GM10266 (cell line): Measurements from ENCODE around the gene ABLIM3.

Experiments
- DNase-seq: peaks from one replicate; pipeline ENCODE4 v3.0.0; 2012; ENCODE audit errors: extremely low spot score
- TF ChIP-seq, protein P1 (sequence below): IDR thresholded peaks from 2 replicates; pipeline ENCODE4 v1.5.1; 2012; ENCODE audit warnings: mild to moderate bottlenecking, low read depth; ENCODE audit not compliant: control insufficient read depth, insufficient read depth; ENCODE audit errors: missing control alignments

The ABLIM3 gene

GRCh38 chr5:149188383-149188782 is 47.1 kb downstream of the ABLIM3 start:
- TF ChIP-seq, protein P1, sequence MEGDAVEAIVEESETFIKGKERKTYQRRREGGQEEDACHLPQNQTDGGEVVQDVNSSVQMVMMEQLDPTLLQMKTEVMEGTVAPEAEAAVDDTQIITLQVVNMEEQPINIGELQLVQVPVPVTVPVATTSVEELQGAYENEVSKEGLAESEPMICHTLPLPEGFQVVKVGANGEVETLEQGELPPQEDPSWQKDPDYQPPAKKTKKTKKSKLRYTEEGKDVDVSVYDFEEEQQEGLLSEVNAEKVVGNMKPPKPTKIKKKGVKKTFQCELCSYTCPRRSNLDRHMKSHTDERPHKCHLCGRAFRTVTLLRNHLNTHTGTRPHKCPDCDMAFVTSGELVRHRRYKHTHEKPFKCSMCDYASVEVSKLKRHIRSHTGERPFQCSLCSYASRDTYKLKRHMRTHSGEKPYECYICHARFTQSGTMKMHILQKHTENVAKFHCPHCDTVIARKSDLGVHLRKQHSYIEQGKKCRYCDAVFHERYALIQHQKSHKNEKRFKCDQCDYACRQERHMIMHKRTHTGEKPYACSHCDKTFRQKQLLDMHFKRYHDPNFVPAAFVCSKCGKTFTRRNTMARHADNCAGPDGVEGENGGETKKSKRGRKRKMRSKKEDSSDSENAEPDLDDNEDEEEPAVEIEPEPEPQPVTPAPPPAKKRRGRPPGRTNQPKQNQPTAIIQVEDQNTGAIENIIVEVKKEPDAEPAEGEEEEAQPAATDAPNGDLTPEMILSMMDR = no peak

DNA sequence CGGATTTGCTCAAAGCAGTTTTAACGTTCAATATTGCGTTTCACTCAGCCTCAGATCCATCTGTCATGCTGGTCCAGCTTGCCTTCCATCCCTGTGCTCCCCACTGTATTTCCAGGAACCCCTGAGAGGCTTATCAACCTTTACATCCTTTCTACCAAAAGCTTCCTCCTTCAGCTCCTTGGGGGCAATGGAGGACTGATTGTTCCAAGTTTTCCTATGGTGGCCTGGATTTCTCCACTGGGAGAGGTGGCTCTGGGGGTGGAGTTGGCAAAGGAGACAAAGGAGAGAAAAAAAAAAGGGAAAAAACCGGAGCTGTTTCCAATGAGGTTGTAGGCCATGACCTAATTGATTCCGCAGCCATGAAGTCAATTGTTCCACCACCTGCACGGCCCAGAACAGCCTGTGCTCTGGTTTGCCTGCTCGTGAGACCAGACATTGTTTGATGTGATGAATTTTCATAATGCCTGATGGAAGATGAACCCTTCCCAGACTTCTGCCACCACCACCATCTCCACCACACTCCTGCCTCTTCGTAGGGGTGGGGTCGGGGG is 54.1 kb downstream of the ABLIM3 start:
- TF ChIP-seq, protein P1 = no peak
- DNase-seq = no peak

More at GRCh38 chr5:149188383-149188782, 47.1 kb downstream of the ABLIM3 start:
- no peak for DNase-seq

- DNase-seq = no peak
- TF ChIP-seq, protein P1 = no peak
Observed at GRCh38 chr5:149195962-149196361, 54.7 kb downstream of the ABLIM3 start.

- DNase-seq = no peak
- TF ChIP-seq, protein P1 = no peak
Observed at GRCh38 chr5:149198148-149198547, 56.9 kb downstream of the ABLIM3 start.

DNA sequence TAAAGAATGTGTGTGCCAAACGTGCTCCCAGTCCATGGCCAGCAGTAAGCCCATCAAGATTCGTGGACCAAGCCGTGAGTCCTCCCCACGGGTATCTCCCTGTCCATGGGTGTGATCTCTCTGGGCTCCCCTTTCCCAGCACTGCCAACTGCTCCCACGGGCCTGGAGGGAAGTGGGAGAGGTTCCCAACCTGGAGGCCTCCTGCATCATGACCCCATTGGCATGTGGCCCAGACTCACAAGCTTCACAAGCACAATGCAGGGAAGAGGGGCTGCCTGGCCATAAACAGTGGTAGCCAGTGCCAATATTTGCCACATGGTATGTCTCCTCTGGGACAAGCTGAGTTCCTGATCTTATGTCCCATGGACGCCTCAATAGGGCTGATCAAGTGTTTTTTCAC is 59.1 kb downstream of the ABLIM3 start:
- TF ChIP-seq, protein P1 = no peak
- no peak for DNase-seq

DNA sequence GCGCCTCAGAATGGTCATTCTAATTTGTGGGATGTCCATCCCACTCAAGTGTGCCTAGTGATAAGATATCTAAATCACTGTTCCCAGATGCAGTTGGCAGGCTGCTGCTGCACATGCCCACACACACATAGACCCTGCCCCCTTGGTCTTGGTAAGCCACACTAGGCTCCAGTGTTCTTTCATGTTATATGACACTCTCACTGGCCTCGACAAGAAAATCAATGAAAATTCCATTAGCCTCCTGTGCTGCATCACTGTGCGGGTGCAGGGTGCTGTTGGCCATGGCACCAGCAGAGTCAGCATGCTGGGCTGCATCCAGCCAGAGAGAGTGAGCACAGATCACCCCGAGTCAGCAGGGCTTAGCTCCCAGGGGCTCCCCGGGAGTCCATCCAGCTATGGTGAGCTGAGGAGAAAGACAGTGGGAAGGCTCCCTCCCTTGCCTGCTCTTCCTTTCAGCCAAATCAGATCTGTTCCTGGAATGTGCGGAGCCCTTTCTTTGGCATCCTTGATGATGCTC is 59.9 kb downstream of the ABLIM3 start:
- TF ChIP-seq, protein P1 = no peak
- no peak for DNase-seq

GRCh38 chr5:149202910-149203451 is 61.7 kb downstream of the ABLIM3 start:
- no peak for DNase-seq

More at GRCh38 chr5:149202910-149203451, 61.7 kb downstream of the ABLIM3 start:
- TF ChIP-seq, protein P1 = no peak
